AML-193 (cell line): ENCODE measurements around the gene LRRC4C.

ENCODE experiments used
- DNase-seq, 2 experiments: peaks; one replicate each; lab custom pipeline; 2025; lab: John Stamatoyannopoulos, UW

LRRC4C gene

GRCh38 chr11:40370821-40371616, 1088.4 kb downstream of the LRRC4C start:
- DNase-seq: no peak

DNA sequence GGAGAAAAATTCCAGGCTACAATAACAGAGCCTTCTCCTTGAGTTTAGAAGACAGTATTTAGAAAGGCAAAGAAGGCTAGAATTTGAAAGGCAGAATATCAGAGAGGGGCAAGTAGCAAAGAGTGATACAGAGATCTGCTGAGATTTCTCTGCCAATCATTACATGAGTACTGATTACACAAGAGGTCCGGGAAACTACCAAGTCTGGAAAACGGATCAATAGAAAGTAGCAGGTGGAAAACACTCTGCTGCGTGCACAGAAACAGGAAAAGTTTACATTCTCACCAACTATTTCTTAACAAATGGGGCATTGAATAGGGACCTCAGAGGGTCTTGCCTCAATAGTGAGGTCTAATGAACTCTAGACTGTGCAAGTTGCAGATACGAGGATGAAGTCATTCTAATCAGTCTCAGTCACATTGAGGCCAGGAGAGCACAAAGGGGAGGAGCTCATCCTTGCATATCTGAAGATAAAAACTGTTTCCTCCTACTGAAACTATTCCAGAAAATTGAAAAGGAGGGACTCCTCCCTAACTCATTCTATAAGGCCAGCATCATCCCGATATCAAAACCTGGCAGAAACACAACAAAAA, 1099.2 kb downstream of the LRRC4C start:
- DNase-seq: no peak

GRCh38 chr11:40354121-40354520, 1105.3 kb downstream of the LRRC4C start:
- no peak for DNase-seq

GRCh38 chr11:40340911-40341310, 1118.5 kb downstream of the LRRC4C start:
- DNase-seq: no peak

DNA sequence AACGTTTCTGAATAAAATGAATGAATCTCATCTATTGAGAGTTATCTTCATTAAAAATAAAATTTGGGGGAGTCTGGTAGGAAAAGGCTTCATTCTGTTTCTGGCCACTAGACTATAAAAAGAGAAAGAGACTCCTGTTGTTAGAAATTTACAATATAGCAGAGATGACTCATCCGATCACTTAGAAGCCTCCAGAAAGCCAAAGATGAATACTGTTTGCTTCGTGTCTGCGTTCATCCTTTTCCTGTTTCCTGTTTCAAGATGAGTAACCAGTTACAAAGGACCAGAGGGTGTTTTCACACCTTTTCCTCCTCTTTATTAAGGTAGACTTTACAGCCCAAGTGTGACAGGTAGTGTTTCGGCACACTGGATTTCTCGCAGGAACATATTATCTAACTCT, 1120.7 kb downstream of the LRRC4C start:
- no peak for DNase-seq

DNA sequence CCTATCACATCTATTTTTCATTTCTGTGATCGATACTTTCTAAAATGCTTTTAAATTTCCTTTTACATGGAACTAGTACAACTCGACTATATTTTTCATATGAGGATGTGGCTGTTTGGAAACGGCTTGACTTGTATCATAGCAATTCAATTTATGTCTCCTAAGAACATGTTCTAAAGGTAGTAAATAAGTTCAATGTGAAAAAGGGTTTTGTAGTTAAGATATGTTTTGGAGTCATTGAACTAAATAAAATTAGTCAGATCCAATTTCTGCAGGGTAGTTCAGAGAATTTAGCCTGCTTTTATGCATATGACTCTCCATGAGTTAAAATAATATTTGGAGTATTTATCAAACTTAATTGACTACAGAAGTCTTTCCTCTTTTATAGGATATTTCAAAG, 1121.4 kb downstream of the LRRC4C start:
- no peak for DNase-seq

- DNase-seq: no peak
Observed at GRCh38 chr11:40337118-40337517, 1122.3 kb downstream of the LRRC4C start.

DNA sequence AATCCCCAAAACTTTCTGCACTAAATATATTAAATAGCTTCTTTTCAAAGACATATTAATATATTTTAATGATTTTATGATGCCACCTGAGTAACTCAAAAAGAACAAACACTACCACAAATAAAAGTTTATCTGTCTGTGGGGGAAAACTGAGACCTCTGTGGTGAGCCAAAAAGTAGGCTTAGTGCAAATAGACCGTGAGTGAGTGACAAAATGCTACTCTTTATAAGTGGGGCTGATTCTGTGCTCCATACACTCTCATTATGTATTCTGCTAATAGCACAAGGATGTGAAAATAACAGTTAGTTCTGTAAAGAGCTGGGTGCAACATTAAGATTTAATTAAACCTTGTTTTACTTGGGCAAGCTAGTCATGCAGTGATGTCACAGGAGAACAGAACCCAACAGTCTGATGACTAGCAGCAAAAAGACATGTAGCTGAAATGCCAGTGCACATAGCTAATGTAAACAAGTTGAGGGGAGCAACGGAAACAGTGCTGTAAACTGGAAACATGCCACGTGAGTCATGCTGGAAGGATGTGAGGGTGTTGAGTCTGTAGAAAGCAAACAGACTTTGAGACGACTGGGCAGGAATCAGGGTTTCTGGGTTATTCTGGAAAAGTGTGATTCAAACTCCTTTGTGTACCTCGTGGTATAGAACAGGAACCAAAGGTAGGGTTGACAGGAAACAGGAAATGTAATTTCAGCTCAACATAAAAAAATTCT, 1130.4 kb downstream of the LRRC4C start:
- no peak for DNase-seq

GRCh38 chr11:40323241-40323640, 1136.2 kb downstream of the LRRC4C start:
- no peak for DNase-seq

- no peak for DNase-seq
Observed at GRCh38 chr11:40321537-40321936, 1137.9 kb downstream of the LRRC4C start.

DNA sequence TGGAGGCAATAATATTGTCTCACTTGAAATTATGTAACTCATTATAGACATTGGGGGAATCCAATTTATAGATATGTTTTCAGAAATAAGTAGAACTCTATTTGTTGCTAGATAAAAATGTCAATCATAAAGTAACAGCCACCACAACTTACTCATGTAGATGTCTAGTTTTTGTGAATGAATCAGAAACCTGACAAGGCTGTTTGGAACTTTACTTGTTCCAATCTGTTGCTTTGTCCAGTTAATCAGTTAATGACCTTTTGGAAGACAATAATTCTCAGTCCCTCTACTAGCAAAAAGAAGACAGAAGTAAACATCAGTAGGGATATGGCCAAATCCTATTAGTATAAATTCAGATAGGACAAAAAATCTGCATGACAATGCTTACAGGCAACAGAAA, 1143.3 kb downstream of the LRRC4C start:
- DNase-seq: no peak

DNA sequence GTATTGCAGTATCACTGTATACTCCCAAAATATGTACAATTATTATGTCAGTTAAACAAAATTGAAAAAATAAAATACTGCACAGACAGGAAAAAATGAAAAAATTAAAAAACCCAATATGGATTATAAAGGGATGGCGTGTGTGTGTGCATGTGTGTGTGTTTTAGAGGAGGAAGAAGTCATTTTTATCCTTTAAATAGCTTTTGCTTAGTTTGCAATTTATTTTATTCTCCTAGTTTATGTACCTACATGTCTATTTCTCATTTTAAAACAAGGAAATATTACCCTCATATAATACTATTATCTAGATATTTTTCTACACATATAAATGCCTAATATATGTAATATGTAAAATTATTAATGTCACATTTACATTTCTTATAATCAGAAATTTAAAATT, 1144.3 kb downstream of the LRRC4C start:
- no peak for DNase-seq

GRCh38 chr11:40314327-40314726, 1145.1 kb downstream of the LRRC4C start:
- no peak for DNase-seq

DNA sequence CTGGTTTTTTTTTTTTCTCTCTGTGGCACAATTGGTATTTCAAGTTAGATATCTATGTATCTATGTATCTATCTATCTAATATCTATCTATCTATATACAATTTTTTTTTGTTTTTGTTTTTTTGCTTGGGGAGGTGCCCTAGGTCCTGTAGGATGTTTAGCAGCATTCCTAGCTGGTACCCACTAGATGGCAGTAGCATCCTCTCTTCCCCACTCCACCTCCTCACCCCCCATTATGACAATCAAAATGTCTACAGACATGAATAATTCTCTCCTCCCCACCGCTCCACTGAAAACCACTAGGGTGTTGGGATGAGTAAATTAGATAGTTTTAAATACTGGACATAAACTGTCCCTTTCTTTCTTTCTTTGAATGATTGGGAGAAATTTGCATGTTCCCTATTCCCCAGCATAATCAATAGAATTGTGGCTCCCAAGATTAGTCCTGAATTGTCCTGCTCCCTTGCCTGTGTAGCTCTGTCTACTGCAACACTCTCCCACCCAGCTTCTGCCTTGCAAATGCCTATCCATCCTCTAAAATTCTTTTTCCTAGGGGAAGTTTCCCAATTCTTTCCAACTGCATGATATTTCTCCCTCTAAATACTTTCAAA, 1152.4 kb downstream of the LRRC4C start:
- DNase-seq: peak; percentile 7 to 16

DNA sequence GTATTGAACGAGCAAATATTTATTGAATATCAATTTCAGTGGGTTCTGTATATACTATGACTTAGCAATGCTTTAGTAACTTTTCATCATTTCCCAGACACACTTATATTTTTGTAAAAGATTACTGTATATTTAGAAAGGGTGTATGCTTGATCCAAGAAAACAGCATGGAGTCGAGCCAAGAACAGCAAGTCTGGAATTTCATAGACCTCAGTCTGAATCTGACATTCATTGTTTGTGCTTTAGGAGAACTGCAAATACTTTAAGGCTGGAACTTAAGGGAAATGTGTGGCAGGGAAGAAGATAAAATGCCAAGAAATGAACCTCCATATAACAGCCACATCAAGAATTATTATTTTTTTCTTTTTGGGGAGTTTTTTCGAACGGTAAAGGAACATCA, 1156.8 kb downstream of the LRRC4C start:
- no peak for DNase-seq

DNA sequence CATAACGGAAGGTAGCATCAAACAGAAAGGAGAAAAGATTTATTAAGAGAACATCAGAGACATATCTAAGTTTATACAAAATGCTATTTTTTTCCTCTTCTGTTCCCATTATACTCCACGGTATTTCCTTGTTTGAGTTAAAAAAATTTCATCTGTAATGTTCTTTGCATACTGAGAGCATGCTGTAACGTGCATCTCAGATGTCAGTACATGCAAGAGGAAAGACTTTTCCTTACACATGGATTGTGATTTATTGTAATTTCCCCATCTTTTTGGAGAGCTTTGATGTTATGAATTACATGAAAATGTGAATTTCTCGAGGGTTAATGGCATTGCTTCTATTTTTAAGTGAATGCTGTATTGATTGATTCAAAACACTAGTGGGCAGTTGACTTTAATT, 1164.0 kb downstream of the LRRC4C start:
- DNase-seq: no peak

DNA sequence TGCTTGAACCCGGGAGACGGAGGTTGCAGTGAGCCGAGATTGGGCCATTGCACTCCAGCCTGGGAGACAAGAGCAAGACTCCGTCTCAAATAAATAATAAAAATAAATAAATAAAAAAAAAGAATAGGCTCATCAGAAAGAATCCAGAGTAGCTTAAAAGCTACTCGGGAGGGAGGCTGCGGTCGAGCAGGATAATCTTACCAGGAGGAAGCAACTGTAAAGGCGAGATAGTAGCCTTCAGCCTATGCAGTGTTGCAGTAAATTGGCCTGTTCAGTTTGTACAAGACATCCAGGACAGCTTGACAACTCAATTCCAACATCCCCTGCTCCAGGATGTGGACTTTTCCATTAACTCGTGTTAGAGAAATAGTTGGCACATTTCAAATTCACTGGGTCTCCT, 1164.7 kb downstream of the LRRC4C start:
- DNase-seq: no peak

GRCh38 chr11:40294349-40294735, 1165.1 kb downstream of the LRRC4C start:
- no peak for DNase-seq

DNA sequence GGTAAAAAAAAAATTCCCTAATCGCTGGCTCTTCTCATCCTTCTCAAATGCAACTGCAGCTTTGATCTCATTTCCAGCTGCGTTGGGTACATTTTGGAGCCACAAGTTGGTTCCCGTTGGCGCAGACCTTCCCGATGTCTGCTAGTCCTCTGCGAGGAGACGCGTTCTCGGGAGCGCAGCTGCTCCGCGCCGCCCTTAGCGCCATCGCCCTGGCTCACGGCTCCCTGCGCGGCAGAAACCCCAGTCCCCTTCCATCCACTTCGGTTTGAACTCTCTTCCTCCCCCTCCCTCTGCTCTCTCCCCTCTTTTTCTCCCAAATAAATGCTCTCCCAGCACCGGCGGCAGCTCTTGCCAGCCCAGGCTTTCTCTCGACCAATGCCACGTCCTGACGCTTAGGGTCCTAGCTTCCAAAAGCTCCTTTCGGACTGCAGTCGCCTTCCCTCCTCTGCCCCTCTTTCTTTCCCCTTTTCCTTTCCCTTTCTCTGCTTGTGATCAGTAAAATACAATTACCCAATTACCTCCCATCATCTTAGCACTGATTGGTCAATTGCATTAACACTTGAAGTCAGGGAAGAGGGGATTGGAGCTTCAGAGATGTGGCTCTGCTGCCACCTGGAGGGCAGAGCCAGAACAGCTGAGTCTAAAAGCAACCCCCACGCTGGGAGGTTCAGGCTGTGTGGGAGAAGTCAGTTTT, 1165.7 kb downstream of the LRRC4C start:
- peak; percentile 28 to 34 for DNase-seq

DNA sequence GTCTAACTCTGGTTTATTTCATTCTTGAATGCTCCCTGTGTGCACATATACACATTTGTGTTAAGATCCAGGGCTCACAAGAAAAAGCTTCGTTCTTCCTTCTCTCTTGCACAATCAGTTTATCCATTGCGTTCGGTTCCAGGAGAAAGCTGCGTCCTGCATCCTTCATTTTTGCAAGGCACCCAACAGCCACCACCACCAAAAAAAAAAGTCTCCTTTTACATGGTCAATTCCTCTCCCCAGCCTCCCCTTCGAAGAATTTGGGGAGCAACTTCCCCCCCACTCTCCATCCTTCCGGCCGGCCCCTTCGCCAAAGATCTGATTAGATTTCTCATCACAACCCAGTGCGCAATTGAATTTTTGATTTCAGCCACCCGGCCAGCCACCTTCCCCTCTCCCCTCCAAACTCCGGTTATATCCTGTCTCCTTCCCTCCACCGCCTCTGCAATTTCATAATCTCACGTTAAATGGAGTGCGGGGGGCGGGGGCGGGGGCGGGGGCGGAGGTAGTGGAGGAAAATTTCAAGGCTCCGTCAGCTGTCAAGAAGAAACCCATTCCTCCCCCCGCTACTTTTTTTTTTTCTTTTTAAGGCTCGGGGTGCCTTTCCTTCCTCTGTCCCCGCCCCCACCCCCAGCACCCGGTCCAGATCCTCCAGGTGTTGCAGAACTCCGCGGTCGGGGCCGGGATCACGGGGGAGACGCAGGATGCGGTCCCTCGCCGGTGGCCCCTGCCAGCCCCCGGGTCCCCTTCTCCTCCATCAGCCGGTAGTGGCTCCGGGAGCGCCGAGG, 1166.5 kb downstream of the LRRC4C start:
- DNase-seq: no peak

- no peak for DNase-seq
Observed at GRCh38 chr11:40291741-40292140, 1167.7 kb downstream of the LRRC4C start.
